Neural cell (in vitro differentiated cells): ENCODE data around the gene CUTC.

Experiments used
- EP300 ChIP-seq: fragments of 450-650 bp; conservative IDR thresholded peaks from 2 replicates; pipeline ENCODE4 v1.6.1; 2014; ENCODE audit warnings: antibody characterized with exemption, mild to moderate bottlenecking, moderate library complexity; ENCODE audit not compliant: poor library complexity, severe bottlenecking
- EZH2 ChIP-seq: fragments of 200-600, 300-800 bp; shearing (Covaris generic), sonication (generic); IDR thresholded peaks from 2 replicates; pipeline ENCODE4 v1.6.1; 2014; ENCODE audit warnings: antibody characterized with exemption, low read length, borderline replicate concordance, mild to moderate bottlenecking; ENCODE audit not compliant: insufficient read depth, poor library complexity, severe bottlenecking
- MXI1 ChIP-seq: fragments of 450-650 bp; conservative IDR thresholded peaks from 2 replicates; pipeline ENCODE4 v1.6.1; 2014; ENCODE audit warnings: antibody characterized with exemption, mild to moderate bottlenecking; ENCODE audit not compliant: poor library complexity, severe bottlenecking
- POLR2AphosphoS5 ChIP-seq: IDR thresholded peaks from 2 replicates; pipeline ENCODE4 v1.6.1; 2012
- RAD21 ChIP-seq: fragments of 450-650 bp; conservative IDR thresholded peaks from 2 replicates; pipeline ENCODE4 v1.6.1; 2014; ENCODE audit warnings: antibody characterized with exemption, mild to moderate bottlenecking, moderate library complexity
- TAF1 ChIP-seq: IDR thresholded peaks from 2 replicates; pipeline ENCODE4 v1.6.1; 2012; ENCODE audit warnings: low read depth
- TF ChIP-seq, protein P1 (sequence below): fragments of 450-650 bp; IDR thresholded peaks from 2 replicates; pipeline ENCODE4 v1.5.1; 2014; ENCODE audit warnings: antibody characterized with exemption, mild to moderate bottlenecking, moderate library complexity; ENCODE audit not compliant: poor library complexity, severe bottlenecking
- TF ChIP-seq, protein P2 (sequence below): IDR thresholded peaks from 2 replicates; pipeline ENCODE4 v1.6.1; 2012; ENCODE audit warnings: borderline replicate concordance

DNA sequence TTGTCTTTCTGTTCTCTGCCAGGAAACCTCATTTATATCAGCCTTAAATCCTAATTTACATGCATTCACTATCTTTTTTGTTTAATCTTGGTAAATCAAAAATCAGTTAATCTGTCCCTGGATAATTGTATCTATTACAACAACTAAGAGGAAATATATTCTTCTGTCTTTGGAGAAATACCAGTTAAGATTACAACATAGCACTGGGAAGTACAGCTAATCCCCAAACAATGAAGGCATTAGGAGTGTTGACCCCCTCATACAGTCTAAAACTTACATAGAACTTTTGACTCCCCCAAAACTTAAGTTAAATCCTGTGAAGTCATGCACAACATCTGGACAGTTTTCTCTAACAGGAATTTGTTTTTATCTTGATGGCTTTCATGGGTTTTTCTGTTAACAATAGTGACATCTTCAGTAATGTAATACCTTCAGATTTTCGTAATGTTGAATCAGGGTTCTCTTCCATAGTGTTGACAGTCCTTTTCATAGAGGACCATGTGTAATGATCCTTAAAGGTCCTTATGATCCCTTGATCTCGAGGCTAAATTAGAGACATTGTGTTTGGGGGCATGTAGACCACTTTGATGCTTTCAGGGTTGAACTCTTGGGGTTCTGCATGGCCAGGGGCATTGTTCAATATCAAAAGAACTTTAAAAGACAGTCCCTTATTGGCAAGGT lies 26.3 kb downstream of the CUTC start:
- TF ChIP-seq MXI1 = no peak
- TF ChIP-seq, protein P1, sequence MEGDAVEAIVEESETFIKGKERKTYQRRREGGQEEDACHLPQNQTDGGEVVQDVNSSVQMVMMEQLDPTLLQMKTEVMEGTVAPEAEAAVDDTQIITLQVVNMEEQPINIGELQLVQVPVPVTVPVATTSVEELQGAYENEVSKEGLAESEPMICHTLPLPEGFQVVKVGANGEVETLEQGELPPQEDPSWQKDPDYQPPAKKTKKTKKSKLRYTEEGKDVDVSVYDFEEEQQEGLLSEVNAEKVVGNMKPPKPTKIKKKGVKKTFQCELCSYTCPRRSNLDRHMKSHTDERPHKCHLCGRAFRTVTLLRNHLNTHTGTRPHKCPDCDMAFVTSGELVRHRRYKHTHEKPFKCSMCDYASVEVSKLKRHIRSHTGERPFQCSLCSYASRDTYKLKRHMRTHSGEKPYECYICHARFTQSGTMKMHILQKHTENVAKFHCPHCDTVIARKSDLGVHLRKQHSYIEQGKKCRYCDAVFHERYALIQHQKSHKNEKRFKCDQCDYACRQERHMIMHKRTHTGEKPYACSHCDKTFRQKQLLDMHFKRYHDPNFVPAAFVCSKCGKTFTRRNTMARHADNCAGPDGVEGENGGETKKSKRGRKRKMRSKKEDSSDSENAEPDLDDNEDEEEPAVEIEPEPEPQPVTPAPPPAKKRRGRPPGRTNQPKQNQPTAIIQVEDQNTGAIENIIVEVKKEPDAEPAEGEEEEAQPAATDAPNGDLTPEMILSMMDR = no peak
- no peak for TF ChIP-seq RAD21
- TF ChIP-seq TAF1 = no peak
- TF ChIP-seq POLR2AphosphoS5 = no peak
- TF ChIP-seq EZH2 = no peak
- no peak for TF ChIP-seq EP300
- TF ChIP-seq, protein P2, sequence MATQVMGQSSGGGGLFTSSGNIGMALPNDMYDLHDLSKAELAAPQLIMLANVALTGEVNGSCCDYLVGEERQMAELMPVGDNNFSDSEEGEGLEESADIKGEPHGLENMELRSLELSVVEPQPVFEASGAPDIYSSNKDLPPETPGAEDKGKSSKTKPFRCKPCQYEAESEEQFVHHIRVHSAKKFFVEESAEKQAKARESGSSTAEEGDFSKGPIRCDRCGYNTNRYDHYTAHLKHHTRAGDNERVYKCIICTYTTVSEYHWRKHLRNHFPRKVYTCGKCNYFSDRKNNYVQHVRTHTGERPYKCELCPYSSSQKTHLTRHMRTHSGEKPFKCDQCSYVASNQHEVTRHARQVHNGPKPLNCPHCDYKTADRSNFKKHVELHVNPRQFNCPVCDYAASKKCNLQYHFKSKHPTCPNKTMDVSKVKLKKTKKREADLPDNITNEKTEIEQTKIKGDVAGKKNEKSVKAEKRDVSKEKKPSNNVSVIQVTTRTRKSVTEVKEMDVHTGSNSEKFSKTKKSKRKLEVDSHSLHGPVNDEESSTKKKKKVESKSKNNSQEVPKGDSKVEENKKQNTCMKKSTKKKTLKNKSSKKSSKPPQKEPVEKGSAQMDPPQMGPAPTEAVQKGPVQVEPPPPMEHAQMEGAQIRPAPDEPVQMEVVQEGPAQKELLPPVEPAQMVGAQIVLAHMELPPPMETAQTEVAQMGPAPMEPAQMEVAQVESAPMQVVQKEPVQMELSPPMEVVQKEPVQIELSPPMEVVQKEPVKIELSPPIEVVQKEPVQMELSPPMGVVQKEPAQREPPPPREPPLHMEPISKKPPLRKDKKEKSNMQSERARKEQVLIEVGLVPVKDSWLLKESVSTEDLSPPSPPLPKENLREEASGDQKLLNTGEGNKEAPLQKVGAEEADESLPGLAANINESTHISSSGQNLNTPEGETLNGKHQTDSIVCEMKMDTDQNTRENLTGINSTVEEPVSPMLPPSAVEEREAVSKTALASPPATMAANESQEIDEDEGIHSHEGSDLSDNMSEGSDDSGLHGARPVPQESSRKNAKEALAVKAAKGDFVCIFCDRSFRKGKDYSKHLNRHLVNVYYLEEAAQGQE = no peak
